CD4-positive, alpha-beta T cell (primary cell): ENCODE results near the gene GTF2E1. TPM values are rescaled to one million over a fixed set of nuclear protein-coding genes. Genes with fewer than 3 reads are reported as not detected.
A peak's percentile ranks its signal among the peaks of the same experiment; 100 is the strongest.

Experiments used
- ATAC-seq: fragments of 200-7000 bp; cut with Tn5 transposase; one replicate; pipeline ENCODE4 v1.10.0; 2022; ENCODE audit warnings: mild to moderate bottlenecking; ENCODE audit not compliant: poor library complexity
- CTCF ChIA-PET: fragments of 350-600 bp; sonication (Branson Sonifier 250); formaldehyde crosslinking; loops from one replicate; lab custom pipeline; 2021; ENCODE audit warnings: antibody characterized with exemption, inconsistent platforms; lab: Charles Lee
- POLR2A ChIA-PET: fragments of 350-600 bp; sonication (Branson Sonifier 250); formaldehyde crosslinking; loops from one replicate; lab custom pipeline; 2021; ENCODE audit warnings: antibody characterized with exemption, inconsistent platforms; lab: Charles Lee
- DNase-seq, 14 experiments: peaks; one replicate each; pipeline ENCODE4 v3.0.0-alpha.2; 2013 to 2020; ENCODE audit warnings: mixed read lengths in 2 of 14
- H3K27ac ChIP-seq, 2 donors: one replicate each; pipeline versions ENCODE4 v1.5.1 to v1.7.0; 2013; ENCODE audit warnings: low read length in 2 of 2, low read depth in 1 of 2, mild to moderate bottlenecking in 1 of 2
- H3K27me3 ChIP-seq, 2 experiments: 1 replicate in 1 of 2; 2 replicates in 1 of 2; pipeline versions ENCODE4 v1.6.1 to v1.7.0; 2013; ENCODE audit warnings: low read length in 2 of 2, control low read depth in 1 of 2, mild to moderate bottlenecking in 1 of 2, moderate library complexity in 1 of 2; ENCODE audit not compliant: insufficient read depth in 2 of 2, control insufficient read depth in 1 of 2
- H3K36me3 ChIP-seq: one replicate; pipeline ENCODE4 v1.6.1; 2013; ENCODE audit warnings: low read length, control low read depth; ENCODE audit not compliant: insufficient read depth
- H3K4me1 ChIP-seq: one replicate; pipeline ENCODE4 v1.6.1; 2013; ENCODE audit warnings: low read length, control low read depth; ENCODE audit not compliant: insufficient read depth
- H3K4me3 ChIP-seq: one replicate; pipeline ENCODE4 v1.5.1; 2013; ENCODE audit warnings: mild to moderate bottlenecking, low read length, moderate library complexity
- H3K9me3 ChIP-seq, 2 experiments: 1 replicate in 1 of 2; 2 replicates in 1 of 2; pipeline versions ENCODE4 v1.6.1 to v1.7.0; 2013; ENCODE audit warnings: low read length in 2 of 2, mild to moderate bottlenecking in 2 of 2, control low read depth in 1 of 2, moderate library complexity in 1 of 2; ENCODE audit not compliant: control insufficient read depth in 1 of 2, insufficient read depth in 1 of 2
- H3K27ac Mint-ChIP-seq: one replicate; pipeline ENCODE4 v1.8.0; 2020; ENCODE audit warnings: mixed read lengths
- H3K27me3 Mint-ChIP-seq: one replicate; pipeline ENCODE4 v1.8.0; 2021; ENCODE audit warnings: mixed read lengths
- H3K36me3 Mint-ChIP-seq: one replicate; pipeline ENCODE4 v1.8.0; 2021; ENCODE audit warnings: low read depth, mixed read lengths
- H3K4me1 Mint-ChIP-seq: one replicate; pipeline ENCODE4 v1.8.0; 2021; ENCODE audit warnings: low read depth, mixed read lengths
- H3K4me3 Mint-ChIP-seq: one replicate; pipeline ENCODE4 v1.8.0; 2020; ENCODE audit warnings: mild to moderate bottlenecking, mixed read lengths
- H3K9me3 Mint-ChIP-seq: one replicate; pipeline ENCODE4 v1.8.0; 2020; ENCODE audit warnings: mixed read lengths
- intact Hi-C, 2 experiments: fragments of 100-400 bp; cut with DNase I in 1 of 2; cut with micrococcal nuclease in 1 of 2; formaldehyde crosslinking; loops; one replicate each; pipeline versions ENCODE4 v1.15.1 to v1.9.0; 2023 to 2025; cut with DNase I, micrococcal nuclease
- total RNA-seq, 174 experiments: library from RNA in 2 of 174; stranded (reverse) in 2 of 174; gene quantifications; one replicate each; pipeline ENCODE4 v1.2.3 and lab custom pipeline; 2021 to 2026
- TF ChIP-seq, protein P1 (sequence below): fragments of 200-600 bp; IDR thresholded peaks from one replicate; pipeline ENCODE4 v1.8.0; 2022; ENCODE audit warnings: antibody characterized with exemption, mild to moderate bottlenecking

The GTF2E1 gene
- total RNA-seq, 2 experiments from 2014 or later: 6.3 to 7.5 TPM

DNA sequence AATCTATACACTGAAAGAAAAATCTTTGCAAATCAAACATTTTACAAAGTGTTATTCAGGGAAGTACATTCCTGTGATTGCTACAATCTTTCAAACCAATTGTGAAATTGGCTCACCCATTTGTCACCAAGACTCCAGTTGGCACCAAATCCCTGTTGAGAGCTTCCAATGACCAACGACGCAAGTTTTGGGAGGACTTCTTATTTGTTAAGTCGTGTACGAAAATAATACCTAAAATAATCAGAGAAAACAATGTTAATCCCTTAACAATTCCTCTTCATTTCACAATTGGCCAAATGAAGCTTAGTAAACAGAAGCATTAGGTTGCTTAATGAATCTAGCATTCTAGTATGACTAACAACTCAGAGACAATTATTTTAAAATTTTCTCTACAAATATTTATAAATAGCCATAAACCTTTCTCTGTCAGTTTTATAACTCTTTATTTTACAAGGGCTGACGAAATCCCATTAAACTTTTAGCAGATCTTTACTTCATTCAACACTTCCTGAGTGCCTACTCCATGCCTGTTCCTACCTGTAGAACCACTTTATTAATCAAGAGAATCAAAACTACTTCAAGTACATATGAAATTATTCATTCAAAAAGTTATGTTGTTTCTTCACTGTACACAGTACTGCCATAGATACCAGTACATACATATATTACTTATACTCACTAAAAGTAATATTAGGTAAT lies 36.5 kb upstream of the GTF2E1 start:
- Histone ChIP-seq H3K27me3 (no peaks in the 10 kb centered on the region), H3K36me3 (peaks cover 31% of the 10 kb centered on the region), H3K27ac (no peak overlapping the region), H3K4me1 (no peaks in the 10 kb centered on the region), H3K9me3 (peaks cover 0 to 6% of the 10 kb centered on the region in 2 experiments), H3K4me3 (no peak overlapping the region)
- intact Hi-C loops: loop anchor here (5.0 to 10.0 kb wide), 2 partner anchors 36 to 89 kb away; partner anchors contain the start of genes GTF2E1 (in 2 of the 2) and RABL3 (in 2 of the 2)
- TF ChIP-seq, protein P1, sequence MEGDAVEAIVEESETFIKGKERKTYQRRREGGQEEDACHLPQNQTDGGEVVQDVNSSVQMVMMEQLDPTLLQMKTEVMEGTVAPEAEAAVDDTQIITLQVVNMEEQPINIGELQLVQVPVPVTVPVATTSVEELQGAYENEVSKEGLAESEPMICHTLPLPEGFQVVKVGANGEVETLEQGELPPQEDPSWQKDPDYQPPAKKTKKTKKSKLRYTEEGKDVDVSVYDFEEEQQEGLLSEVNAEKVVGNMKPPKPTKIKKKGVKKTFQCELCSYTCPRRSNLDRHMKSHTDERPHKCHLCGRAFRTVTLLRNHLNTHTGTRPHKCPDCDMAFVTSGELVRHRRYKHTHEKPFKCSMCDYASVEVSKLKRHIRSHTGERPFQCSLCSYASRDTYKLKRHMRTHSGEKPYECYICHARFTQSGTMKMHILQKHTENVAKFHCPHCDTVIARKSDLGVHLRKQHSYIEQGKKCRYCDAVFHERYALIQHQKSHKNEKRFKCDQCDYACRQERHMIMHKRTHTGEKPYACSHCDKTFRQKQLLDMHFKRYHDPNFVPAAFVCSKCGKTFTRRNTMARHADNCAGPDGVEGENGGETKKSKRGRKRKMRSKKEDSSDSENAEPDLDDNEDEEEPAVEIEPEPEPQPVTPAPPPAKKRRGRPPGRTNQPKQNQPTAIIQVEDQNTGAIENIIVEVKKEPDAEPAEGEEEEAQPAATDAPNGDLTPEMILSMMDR: no peak
- H3K36me3 Mint-ChIP-seq: peaks cover 76% of the 10 kb centered on the region
- H3K4me3 Mint-ChIP-seq: no peak overlapping the region
- POLR2A ChIA-PET: no interaction called here
- ATAC-seq (no peak), DNase-seq (no peak)
- H3K4me1 Mint-ChIP-seq: peaks cover 5% of the 10 kb centered on the region
- no peaks in the 10 kb centered on the region for H3K27me3 Mint-ChIP-seq
- no peak overlapping the region for H3K27ac Mint-ChIP-seq
- peaks cover 5% of the 10 kb centered on the region for H3K9me3 Mint-ChIP-seq
- CTCF ChIA-PET: interaction anchor here (1.5 kb wide), 1 partner anchor 8 kb away, joined by 4 read pairs; no protein-coding TSS in a partner anchor

DNA sequence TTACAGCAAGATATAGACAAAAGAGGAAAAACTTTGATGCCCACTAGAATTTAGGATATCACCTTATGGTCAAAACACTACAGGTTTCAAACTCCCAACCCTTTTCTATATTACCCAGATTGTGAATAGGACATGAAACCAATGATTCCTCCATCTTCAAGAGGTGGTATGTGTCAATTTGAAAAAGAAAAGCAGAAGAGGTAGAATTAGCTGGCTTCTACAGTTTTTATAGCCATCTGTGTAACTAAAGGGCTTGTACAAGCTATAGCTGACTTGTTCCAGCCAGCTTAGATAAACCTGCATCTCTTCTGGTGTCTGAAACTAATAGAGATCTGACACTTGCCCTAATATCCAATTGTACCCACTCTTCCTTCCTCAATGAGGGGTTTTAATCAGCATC lies 35.6 kb upstream of the GTF2E1 start:
- Mint-ChIP-seq H3K4me1 (peaks cover 5% of the 10 kb centered on the region), H3K9me3 (peaks cover 5% of the 10 kb centered on the region), H3K27ac (no peak overlapping the region), H3K36me3 (peaks cover 67% of the 10 kb centered on the region), H3K27me3 (no peaks in the 10 kb centered on the region), H3K4me3 (no peak overlapping the region)
- Histone ChIP-seq H3K27ac (no peak overlapping the region), H3K4me1 (no peaks in the 10 kb centered on the region), H3K27me3 (no peaks in the 10 kb centered on the region), H3K9me3 (peaks cover 0 to 6% of the 10 kb centered on the region in 2 experiments), H3K36me3 (peaks cover 31% of the 10 kb centered on the region), H3K4me3 (no peak overlapping the region)
- DNase-seq (no peak), ATAC-seq (no peak)
- TF ChIP-seq, protein P1: no peak
- intact Hi-C loops: loop anchor here (5.0 to 10.0 kb wide), 2 partner anchors 35 to 88 kb away; partner anchors contain the start of genes GTF2E1 (in 2 of the 2) and RABL3 (in 2 of the 2)
- ChIA-PET POLR2A (interaction anchor here (0.8 kb wide), 1 partner anchor 35 kb away, joined by 5 read pairs; the partner anchor contains the start of genes GTF2E1 and RABL3), CTCF (interaction anchor here (1.5 kb wide), 1 partner anchor 9 kb away, joined by 4 read pairs; no protein-coding TSS in a partner anchor)

DNA sequence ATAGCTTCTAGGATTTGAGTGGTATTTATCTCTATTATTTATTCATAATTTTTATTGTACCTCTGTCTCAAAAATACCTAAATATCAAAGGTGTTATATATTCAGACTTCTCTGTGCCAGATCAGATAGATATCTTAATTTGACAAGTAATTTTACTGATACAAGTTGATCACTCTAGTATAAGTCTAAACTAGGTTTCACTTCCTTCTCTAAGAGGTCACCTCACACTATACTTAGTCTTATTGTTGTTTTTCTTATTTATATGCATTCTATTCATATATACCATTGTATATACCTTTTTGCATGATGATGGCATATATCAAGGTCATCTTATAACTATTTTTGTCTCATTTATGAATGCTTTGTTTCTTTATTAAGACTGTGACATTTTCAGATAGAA lies 34.1 kb upstream of the GTF2E1 start:
- Histone ChIP-seq H3K9me3 (peaks cover 0 to 6% of the 10 kb centered on the region in 2 experiments), H3K27me3 (no peaks in the 10 kb centered on the region), H3K27ac (no peak overlapping the region), H3K4me1 (no peaks in the 10 kb centered on the region), H3K4me3 (no peak overlapping the region), H3K36me3 (peaks cover 24% of the 10 kb centered on the region)
- peaks cover 5% of the 10 kb centered on the region for H3K4me1 Mint-ChIP-seq
- no peak for ATAC-seq
- H3K27ac Mint-ChIP-seq: peak overlapping the region; percentile 40
- no peak for DNase-seq
- H3K27me3 Mint-ChIP-seq: no peaks in the 10 kb centered on the region
- ChIA-PET POLR2A (interaction anchor here (1.7 kb wide), 1 partner anchor 34 kb away, joined by 5 read pairs; the partner anchor contains the start of genes GTF2E1 and RABL3), CTCF (no interaction called here)
- peaks cover 4% of the 10 kb centered on the region for H3K9me3 Mint-ChIP-seq
- H3K4me3 Mint-ChIP-seq: no peak overlapping the region
- intact Hi-C loops: loop anchor here (5.0 to 10.0 kb wide), 2 partner anchors 34 to 86 kb away; partner anchors contain the start of genes GTF2E1 (in 2 of the 2) and RABL3 (in 2 of the 2)
- TF ChIP-seq, protein P1: no peak
- peaks cover 54% of the 10 kb centered on the region for H3K36me3 Mint-ChIP-seq
